Karpas-422 (cell line): Measurements from ENCODE around the gene RAB6B. TPM values are rescaled to one million over a fixed set of nuclear protein-coding genes. Genes with fewer than 3 reads are reported as not detected.
A peak's percentile ranks its signal among the peaks of the same experiment; 100 is the strongest.

Experiments
- DNase-seq: peaks from one replicate; pipeline ENCODE4 v3.0.0-alpha.2; 2015
- H2AFZ ChIP-seq: fragments of 200-600 bp; sonication (generic); 2 replicates; pipeline ENCODE4 v1.6.1; 2014; ENCODE audit warnings: antibody characterized with exemption, low read length, mixed read lengths
- H3K27ac ChIP-seq: fragments of 200-600 bp; sonication (generic); 2 replicates; pipeline ENCODE4 v1.5.1; 2014; ENCODE audit warnings: mild to moderate bottlenecking, low read length, moderate library complexity
- H3K27me3 ChIP-seq: fragments of 200-600 bp; sonication (generic); 2 replicates; pipeline ENCODE4 v1.6.1; 2014; ENCODE audit warnings: low read length, mixed read lengths
- H3K36me3 ChIP-seq: fragments of 200-600 bp; sonication (generic); 2 replicates; pipeline ENCODE4 v1.6.1; 2014; ENCODE audit warnings: low read length, mixed read lengths; ENCODE audit not compliant: insufficient read depth
- H3K4me1 ChIP-seq: fragments of 200-600 bp; sonication (generic); 2 replicates; pipeline ENCODE4 v1.6.1; 2014; ENCODE audit warnings: mild to moderate bottlenecking, low read length, mixed read lengths
- H3K4me2 ChIP-seq: fragments of 200-600 bp; sonication (generic); 2 replicates; pipeline ENCODE4 v1.6.1; 2014; ENCODE audit warnings: low read length, low read depth, mild to moderate bottlenecking; ENCODE audit not compliant: poor library complexity, severe bottlenecking
- H3K4me3 ChIP-seq: fragments of 200-600 bp; sonication (generic); 2 replicates; pipeline ENCODE4 v1.5.1; 2014; ENCODE audit warnings: mild to moderate bottlenecking, antibody characterized with exemption, low read length, mixed read lengths
- H3K79me2 ChIP-seq: fragments of 200-600 bp; sonication (generic); 2 replicates; pipeline ENCODE4 v1.6.1; 2014; ENCODE audit warnings: mild to moderate bottlenecking, low read length, mixed read lengths
- H3K9ac ChIP-seq: fragments of 200-600 bp; sonication (generic); 2 replicates; pipeline ENCODE4 v1.6.0; 2014; ENCODE audit warnings: low read length
- H3K9me2 ChIP-seq: fragments of 200-600 bp; sonication (generic), shearing (Covaris generic); replicated peaks from 2 replicates; pipeline ENCODE4 v1.6.0; 2014; ENCODE audit warnings: mild to moderate bottlenecking, low read length, moderate library complexity; ENCODE audit not compliant: insufficient read depth
- H3K9me3 ChIP-seq: fragments of 300-700, 200-600 bp; sonication (generic); 2 replicates; pipeline ENCODE4 v1.6.1; 2014; ENCODE audit warnings: low read length, mixed read lengths
- H4K20me1 ChIP-seq: fragments of 200-600 bp; sonication (generic); 2 replicates; pipeline ENCODE4 v1.6.1; 2014; ENCODE audit warnings: mild to moderate bottlenecking, antibody characterized with exemption, low read length, low read depth; ENCODE audit not compliant: insufficient read depth
- total RNA-seq: library from RNA; depleted of rRNA; stranded (reverse); fragments of >200 nt; shearing (Covaris generic); gene quantifications from 2 replicates; pipeline ENCODE4 v1.2.3, GENCODE V29; 2014; ENCODE audit warnings: low replicate concordance

Gene RAB6B
- total RNA-seq, 1 experiment from 2014 or later, result not detected

DNA sequence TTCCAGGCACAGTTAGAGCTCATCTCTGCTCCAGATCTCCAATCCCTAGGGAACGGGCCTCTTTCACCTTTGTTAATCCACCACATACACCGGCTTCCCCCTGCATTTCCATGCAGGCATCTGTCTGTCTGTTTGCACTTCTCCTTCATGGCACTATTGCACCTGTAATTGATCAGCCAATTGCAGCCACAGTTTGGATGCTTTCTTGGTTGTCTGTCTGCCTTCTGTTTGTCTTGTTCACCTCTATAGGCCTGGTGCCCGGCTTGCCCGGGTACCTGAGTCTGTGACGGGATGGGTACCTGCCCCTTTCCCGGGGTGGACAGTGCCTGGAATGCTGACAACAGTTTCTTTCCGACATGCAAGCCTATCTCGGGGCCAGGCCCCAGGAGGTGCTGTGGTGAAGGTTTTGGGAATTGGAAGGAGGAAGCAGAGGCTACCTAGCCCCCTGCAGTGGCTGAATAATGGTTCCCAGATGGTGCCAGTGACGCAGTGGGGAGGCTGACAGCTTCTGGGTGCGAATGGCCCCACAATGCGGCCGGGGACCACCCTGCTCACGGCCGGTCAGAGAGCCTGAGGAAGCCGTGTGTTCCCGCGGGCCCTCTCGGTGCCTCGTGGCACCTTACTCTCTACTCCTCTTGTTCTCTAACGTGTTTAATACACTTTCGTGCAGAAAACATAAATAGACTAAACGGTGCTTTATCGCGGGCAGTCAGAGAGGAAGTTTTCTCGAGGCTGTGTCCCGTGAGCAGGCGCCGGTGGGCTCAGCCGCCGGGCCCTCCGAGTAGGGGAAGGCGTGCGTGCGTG, 31.3 kb upstream of the RAB6B start:
- Histone ChIP-seq H3K27ac (no peak overlapping the region), H3K9me2 (no peaks in the 10 kb centered on the region), H2AFZ (0 out of 2 replicates have a peak overlapping the region, but pooled peaks have one; percentile 26), H3K4me3 (peak overlapping the region; percentile 57), H4K20me1 (no peaks in the 10 kb centered on the region), H3K79me2 (no peaks in the 10 kb centered on the region), H3K9me3 (no peaks in the 10 kb centered on the region), H3K4me2 (peak overlapping the region; percentile 62), H3K9ac (peak overlapping the region; percentile 44; the same call in 1 of the 2 replicates), H3K36me3 (no peaks in the 10 kb centered on the region), H3K4me1 (peaks cover 9% of the 10 kb centered on the region), H3K27me3 (no peaks in the 10 kb centered on the region; the same call in 1 of the 2 replicates)
- DNase-seq, result no peak

DNA sequence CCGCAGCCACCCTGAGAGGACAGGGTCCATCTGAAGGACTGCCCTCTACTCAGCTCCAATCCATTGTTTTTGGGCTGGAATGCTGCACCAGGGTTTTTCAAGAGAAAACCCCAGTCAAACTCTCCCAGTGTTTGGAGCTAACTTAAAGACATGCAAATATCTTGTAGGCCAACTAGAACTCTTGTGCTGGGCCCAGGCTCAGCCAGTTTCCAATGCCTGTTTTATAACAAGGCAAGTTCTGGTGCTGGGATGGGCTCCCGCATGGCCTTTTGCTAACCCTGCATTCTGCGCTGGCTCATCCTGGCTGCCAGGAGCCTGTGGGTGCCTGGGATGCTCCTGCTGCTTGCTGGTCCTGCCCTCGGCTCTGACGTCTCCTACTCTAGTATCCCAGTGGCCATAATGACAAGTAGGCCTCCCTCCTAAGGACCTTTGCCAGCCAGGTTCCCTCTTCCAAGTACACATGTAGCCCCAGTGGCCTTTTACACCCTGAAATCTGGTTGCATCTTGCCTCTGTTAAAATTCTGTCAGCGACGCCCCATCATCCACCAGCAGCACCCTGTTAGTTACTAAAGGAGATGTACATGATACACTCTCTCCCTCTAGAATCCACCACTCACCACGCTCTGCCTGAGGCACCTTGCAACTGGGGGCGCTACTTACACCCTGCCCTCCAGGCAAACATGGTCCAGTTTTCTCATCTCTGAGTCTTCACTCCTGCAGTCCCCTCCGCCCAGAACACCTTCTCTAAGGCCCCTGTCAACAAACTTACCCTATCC, 30.5 kb upstream of the RAB6B start:
- Histone ChIP-seq H3K79me2 (no peaks in the 10 kb centered on the region), H3K27me3 (no peaks in the 10 kb centered on the region; the same call in 1 of the 2 replicates), H4K20me1 (no peaks in the 10 kb centered on the region), H3K4me1 (peaks cover 9% of the 10 kb centered on the region), H3K9me2 (no peaks in the 10 kb centered on the region), H3K9me3 (no peaks in the 10 kb centered on the region), H2AFZ (no peak overlapping the region), H3K36me3 (no peaks in the 10 kb centered on the region), H3K4me2 (no peak overlapping the region), H3K9ac (no peak overlapping the region), H3K27ac (no peak overlapping the region), H3K4me3 (no peak overlapping the region)
- no peak for DNase-seq

DNA sequence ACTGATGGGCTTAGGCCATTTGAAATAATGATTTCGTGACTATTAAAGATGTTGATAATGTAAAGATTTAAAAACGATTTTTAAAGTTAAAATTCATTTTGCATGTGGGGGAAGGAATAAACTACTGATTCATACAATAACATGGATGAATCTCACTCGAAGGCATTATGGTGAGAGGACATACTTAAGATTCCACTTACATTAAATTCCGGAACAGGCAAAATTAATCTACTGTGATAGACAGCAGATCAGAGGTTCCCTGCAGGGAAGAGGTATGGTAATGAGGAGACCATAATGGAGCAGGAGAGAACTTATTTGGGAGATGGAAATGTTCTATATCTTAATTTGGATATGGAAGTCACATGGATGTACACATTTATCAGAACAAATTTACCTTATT, 28.4 kb upstream of the RAB6B start:
- Histone ChIP-seq H3K4me2 (no peak overlapping the region), H3K9me3 (no peaks in the 10 kb centered on the region), H3K79me2 (no peaks in the 10 kb centered on the region), H3K27me3 (no peaks in the 10 kb centered on the region; the same call in 1 of the 2 replicates), H3K4me3 (no peak overlapping the region), H2AFZ (no peak overlapping the region), H3K9ac (no peak overlapping the region), H4K20me1 (no peaks in the 10 kb centered on the region), H3K27ac (no peak overlapping the region), H3K36me3 (no peaks in the 10 kb centered on the region), H3K9me2 (no peaks in the 10 kb centered on the region), H3K4me1 (peaks cover 9% of the 10 kb centered on the region)
- DNase-seq, result no peak

DNA sequence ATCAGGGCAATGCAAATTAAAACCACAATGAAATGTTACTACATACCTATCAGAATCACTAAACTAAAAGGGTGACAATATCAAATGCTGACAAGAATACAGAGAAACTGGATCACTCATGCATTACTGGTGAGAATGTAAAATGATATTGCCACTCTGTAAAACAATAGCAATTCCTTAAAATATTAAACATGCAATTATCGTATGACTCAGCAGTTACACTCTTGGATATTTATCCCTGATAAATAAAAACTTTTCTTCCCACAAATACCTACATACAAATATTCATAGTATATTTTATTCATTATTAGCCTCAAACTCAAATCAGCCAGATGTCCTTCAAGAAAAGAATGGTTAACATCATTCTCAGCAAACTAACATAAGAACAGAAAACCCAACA, 25.9 kb upstream of the RAB6B start:
- H4K20me1 ChIP-seq, result no peaks in the 10 kb centered on the region
- no peak overlapping the region for H3K4me2 ChIP-seq
- H2AFZ ChIP-seq, result no peak overlapping the region
- H3K9me2 ChIP-seq, result no peaks in the 10 kb centered on the region
- H3K27ac ChIP-seq, result no peak overlapping the region
- H3K9me3 ChIP-seq, result peaks cover 5% of the 10 kb centered on the region; the same call in 1 of the 2 replicates
- H3K79me2 ChIP-seq, result no peaks in the 10 kb centered on the region
- no peaks in the 10 kb centered on the region for H3K4me1 ChIP-seq
- no peak overlapping the region for H3K4me3 ChIP-seq
- no peak for DNase-seq
- no peaks in the 10 kb centered on the region; the same call in 1 of the 2 replicates for H3K27me3 ChIP-seq
- no peaks in the 10 kb centered on the region for H3K36me3 ChIP-seq
- H3K9ac ChIP-seq, result no peak overlapping the region

DNA sequence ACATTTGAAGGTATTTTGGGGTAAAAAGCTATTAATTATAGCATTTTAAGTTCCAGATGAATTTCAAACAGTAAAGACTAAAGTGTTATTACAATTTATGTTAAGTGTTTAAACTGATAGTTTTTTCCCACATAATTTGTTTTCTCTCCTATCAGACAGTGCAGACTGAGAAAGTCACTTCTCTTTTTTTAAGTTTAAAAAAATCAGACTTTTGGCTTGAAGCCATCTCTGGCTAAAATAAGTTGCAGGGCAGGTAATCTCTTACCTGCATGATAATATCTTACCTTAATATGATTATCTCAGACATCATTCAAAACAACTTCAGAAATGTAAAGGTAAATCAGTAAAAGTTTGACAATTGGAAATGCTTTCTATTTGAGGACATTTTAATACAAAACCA, 21.5 kb upstream of the RAB6B start:
- no peaks in the 10 kb centered on the region for H3K4me1 ChIP-seq
- no peaks in the 10 kb centered on the region for H3K36me3 ChIP-seq
- no peaks in the 10 kb centered on the region for H4K20me1 ChIP-seq
- no peak overlapping the region for H3K4me2 ChIP-seq
- H3K9me3 ChIP-seq, result peaks cover 5% of the 10 kb centered on the region; the same call in 1 of the 2 replicates
- DNase-seq, result no peak
- H2AFZ ChIP-seq, result no peak overlapping the region
- H3K4me3 ChIP-seq, result no peak overlapping the region
- H3K27me3 ChIP-seq, result no peaks in the 10 kb centered on the region
- H3K79me2 ChIP-seq, result no peaks in the 10 kb centered on the region
- no peaks in the 10 kb centered on the region for H3K9me2 ChIP-seq
- no peak overlapping the region for H3K27ac ChIP-seq
- no peak overlapping the region for H3K9ac ChIP-seq

DNA sequence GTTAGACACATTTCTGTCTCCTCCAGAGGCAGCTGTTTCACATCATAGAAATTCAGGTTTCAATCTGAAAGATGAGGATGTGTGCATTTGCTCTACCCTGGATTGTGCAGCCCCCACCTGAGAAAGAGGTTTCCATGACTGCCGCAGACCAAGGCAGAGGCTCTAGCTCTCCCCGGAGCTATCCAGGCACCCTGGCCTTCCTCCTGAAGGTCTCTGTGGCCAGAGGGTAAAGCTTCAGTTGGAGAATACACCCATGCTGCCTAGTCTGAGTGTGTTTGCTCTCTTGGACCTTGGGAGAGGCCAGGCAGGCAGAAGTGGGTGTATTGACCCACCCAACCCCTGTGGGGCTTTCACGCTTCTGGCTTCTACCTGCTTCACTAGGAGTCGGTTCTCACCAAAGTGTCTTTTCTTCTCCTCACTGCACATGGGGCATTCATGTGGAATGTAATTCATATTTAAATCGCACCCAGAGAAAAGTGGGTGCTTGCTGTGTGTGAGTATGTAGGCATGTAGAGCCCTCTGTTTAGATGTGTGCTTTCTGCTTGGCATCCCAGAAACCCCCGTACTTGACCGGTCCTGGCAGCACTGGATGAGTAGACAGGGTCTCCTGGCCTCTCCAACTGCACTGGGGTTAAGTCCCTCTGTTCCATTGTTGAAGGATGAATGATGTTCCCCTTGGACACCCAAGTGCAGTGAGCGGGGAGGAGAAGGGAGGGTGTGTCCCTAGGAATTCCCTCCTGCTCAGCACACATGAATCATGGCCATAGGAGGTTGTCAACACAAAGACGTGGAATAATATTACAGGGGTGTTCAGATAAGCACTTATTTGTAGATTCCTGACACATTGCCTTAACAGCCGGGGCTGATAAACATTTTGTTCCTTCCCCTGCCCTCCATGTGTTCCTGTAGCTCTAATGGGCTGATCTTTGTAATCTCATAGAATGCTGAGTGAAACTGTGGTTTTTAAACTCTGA, 20.3 kb upstream of the RAB6B start:
- no peaks in the 10 kb centered on the region for H3K79me2 ChIP-seq
- no peak overlapping the region for H3K9ac ChIP-seq
- H3K4me1 ChIP-seq, result no peaks in the 10 kb centered on the region
- no peaks in the 10 kb centered on the region for H3K9me2 ChIP-seq
- H3K4me3 ChIP-seq, result no peak overlapping the region
- no peak overlapping the region for H3K4me2 ChIP-seq
- H3K27me3 ChIP-seq, result no peaks in the 10 kb centered on the region
- no peaks in the 10 kb centered on the region for H3K36me3 ChIP-seq
- no peak overlapping the region for H2AFZ ChIP-seq
- H4K20me1 ChIP-seq, result no peaks in the 10 kb centered on the region
- H3K27ac ChIP-seq, result no peak overlapping the region
- H3K9me3 ChIP-seq, result peaks cover 5% of the 10 kb centered on the region; the same call in 1 of the 2 replicates
- DNase-seq, result no peak

DNA sequence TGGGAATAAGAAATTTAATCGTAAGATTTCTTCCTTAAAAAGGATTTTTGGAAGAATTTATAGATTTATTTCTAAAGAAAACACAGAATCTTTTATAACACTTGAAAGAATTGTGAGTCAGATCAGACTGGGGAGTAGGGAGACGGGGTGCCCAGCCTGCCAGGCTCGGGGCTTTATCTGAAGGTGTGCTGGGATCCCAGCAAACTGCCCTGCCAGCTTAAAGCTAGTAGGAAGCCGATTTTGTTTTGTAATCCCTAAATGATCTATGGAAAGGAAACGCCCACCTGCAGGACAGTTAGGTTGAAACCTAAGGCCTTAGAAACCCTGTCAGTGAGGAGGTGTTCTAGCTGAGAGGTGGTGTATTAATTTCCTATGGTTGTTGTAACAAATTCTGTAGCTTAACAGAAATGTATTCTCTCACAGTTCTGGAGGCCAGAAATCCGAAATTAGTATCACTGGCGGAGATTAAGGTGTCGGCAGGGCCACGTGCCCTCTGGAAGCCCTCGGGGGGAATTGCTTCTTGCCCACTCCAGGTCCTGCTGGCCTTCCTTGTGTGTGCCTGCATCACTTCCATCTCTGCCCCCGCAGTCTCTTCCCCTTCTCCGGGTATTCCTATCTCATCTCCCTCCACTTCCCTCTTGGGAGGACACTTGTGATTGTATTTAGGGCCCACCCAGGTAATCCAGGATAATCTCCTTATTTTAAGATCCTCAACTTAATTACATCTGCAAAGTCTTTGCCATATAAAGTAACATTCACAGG, 19.3 kb upstream of the RAB6B start:
- no peak overlapping the region for H3K4me3 ChIP-seq
- no peak for DNase-seq
- H3K27ac ChIP-seq, result no peak overlapping the region
- H3K79me2 ChIP-seq, result no peaks in the 10 kb centered on the region
- no peaks in the 10 kb centered on the region for H3K4me1 ChIP-seq
- H2AFZ ChIP-seq, result no peak overlapping the region
- H3K9me2 ChIP-seq, result no peaks in the 10 kb centered on the region
- no peaks in the 10 kb centered on the region for H4K20me1 ChIP-seq
- H3K4me2 ChIP-seq, result no peak overlapping the region
- no peaks in the 10 kb centered on the region for H3K27me3 ChIP-seq
- no peak overlapping the region for H3K9ac ChIP-seq
- H3K9me3 ChIP-seq, result peaks cover 5% of the 10 kb centered on the region; the same call in 1 of the 2 replicates
- no peaks in the 10 kb centered on the region for H3K36me3 ChIP-seq
